Stimulated activated CD8-positive, alpha-beta memory T cell treated with anti-CD3 and anti-CD28 coated beads, Interleukin-12 subunit alpha, Interleukin-12 subunit beta, amount 100 ng/mL, for 24 hours (primary cell): ENCODE results near the gene CARS1.
A peak's percentile ranks its signal among the peaks of the same experiment; 100 is the strongest.
"Not testable (repeated sequence)": the region's sequence is repeated elsewhere in the genome, so short reads cannot be mapped to it uniquely, and the experiment has no call there.

ENCODE experiments used
- DNase-seq: peaks from one replicate; pipeline ENCODE4 v3.0.0-alpha.2; 2020; ENCODE audit errors: extremely low read depth

Gene CARS1

GRCh38 chr11:3063432-3063831 lies 6.2 kb upstream of the CARS1 start:
- not testable (repeated sequence) for DNase-seq

GRCh38 chr11:3060436-3061025 lies 3.3 kb upstream of the CARS1 start:
- DNase-seq, result no peak

- no peak for DNase-seq
Measured at GRCh38 chr11:3058753-3059664, 1.8 kb upstream of the CARS1 start.

- DNase-seq, result no peak
Measured at GRCh38 chr11:3056296-3057068, 741 bp downstream of the CARS1 start.

GRCh38 chr11:3055891-3056290 lies 1.3 kb downstream of the CARS1 start:
- no peak for DNase-seq

- DNase-seq, result no peak
Measured at GRCh38 chr11:3052567-3052966, 4.7 kb downstream of the CARS1 start.

GRCh38 chr11:3052109-3052479 lies 5.1 kb downstream of the CARS1 start:
- DNase-seq, result no peak

- no peak for DNase-seq
Measured at GRCh38 chr11:3051196-3052108, 5.8 kb downstream of the CARS1 start.

- no peak for DNase-seq
Measured at GRCh38 chr11:3050386-3051195, 6.6 kb downstream of the CARS1 start.

GRCh38 chr11:3049430-3050243 lies 7.6 kb downstream of the CARS1 start:
- DNase-seq, result peak; percentile 20

- no peak for DNase-seq
Measured at GRCh38 chr11:3047637-3048036, 9.6 kb downstream of the CARS1 start.

GRCh38 chr11:3046641-3047040 lies 10.6 kb downstream of the CARS1 start:
- DNase-seq, result no peak

- DNase-seq, result no peak
Measured at GRCh38 chr11:3046190-3046589, 11.0 kb downstream of the CARS1 start.

GRCh38 chr11:3044915-3045314 lies 12.3 kb downstream of the CARS1 start:
- no peak for DNase-seq

GRCh38 chr11:3044004-3044403 lies 13.2 kb downstream of the CARS1 start:
- DNase-seq, result no peak

GRCh38 chr11:3043315-3043871 lies 13.8 kb downstream of the CARS1 start:
- no peak for DNase-seq

GRCh38 chr11:3042496-3043314 lies 14.5 kb downstream of the CARS1 start:
- no peak for DNase-seq

GRCh38 chr11:3041699-3042441 lies 15.4 kb downstream of the CARS1 start:
- DNase-seq, result no peak
